PC-9 (cell line): ENCODE measurements around the gene TAAR9.
"Not testable (repeated sequence)": the region's sequence is repeated elsewhere in the genome, so short reads cannot be mapped to it uniquely, and the experiment has no call there.

Experiments
- EZH2 ChIP-seq: fragments of 200-600 bp; sonication (generic); IDR thresholded peaks from 2 replicates; pipeline ENCODE4 v1.8.0; 2017; ENCODE audit warnings: antibody characterized with exemption, low read depth
- TF ChIP-seq, protein P1 (sequence below): fragments of 200-600 bp; sonication (generic); conservative IDR thresholded peaks from 2 replicates; pipeline ENCODE4 v1.6.1; 2017; ENCODE audit warnings: mixed run types, antibody characterized with exemption, mild to moderate bottlenecking, moderate library complexity

DNA sequence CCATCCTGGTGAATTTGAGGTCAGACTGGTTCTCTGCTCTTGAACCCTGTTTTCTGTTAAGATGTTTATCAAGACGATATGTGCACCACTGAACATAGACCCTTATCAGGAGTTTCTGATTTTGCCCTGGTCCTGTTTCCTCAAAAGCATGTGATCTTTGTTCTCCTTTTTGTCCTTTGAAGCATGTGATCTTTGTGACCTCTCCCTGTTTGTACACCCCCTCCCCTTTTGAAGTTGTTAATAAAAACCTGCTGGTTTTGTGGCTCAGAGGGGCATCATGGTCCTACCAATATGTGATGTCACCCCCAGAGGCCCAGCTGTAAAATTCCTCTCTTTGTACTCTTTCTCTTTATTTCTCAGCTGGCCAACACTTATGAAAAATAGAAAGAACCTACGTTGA is 3.5 kb upstream of the TAAR9 start:
- TF ChIP-seq, protein P1, sequence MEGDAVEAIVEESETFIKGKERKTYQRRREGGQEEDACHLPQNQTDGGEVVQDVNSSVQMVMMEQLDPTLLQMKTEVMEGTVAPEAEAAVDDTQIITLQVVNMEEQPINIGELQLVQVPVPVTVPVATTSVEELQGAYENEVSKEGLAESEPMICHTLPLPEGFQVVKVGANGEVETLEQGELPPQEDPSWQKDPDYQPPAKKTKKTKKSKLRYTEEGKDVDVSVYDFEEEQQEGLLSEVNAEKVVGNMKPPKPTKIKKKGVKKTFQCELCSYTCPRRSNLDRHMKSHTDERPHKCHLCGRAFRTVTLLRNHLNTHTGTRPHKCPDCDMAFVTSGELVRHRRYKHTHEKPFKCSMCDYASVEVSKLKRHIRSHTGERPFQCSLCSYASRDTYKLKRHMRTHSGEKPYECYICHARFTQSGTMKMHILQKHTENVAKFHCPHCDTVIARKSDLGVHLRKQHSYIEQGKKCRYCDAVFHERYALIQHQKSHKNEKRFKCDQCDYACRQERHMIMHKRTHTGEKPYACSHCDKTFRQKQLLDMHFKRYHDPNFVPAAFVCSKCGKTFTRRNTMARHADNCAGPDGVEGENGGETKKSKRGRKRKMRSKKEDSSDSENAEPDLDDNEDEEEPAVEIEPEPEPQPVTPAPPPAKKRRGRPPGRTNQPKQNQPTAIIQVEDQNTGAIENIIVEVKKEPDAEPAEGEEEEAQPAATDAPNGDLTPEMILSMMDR: not testable (repeated sequence)
- TF ChIP-seq EZH2: not testable (repeated sequence)
